ENCODE data around the gene ARHGAP15.

- no peak for TF ChIP-seq CTCF (IDR thresholded peaks at IDR 0.05)
- TF ChIP-seq POLR2AphosphoS5 (IDR thresholded peaks at IDR 0.05; ENCODE audit: insufficient read depth in 1 of 2, low read depth in 1 of 2), result no peak
- TF ChIP-seq POLR2A (IDR thresholded peaks at IDR 0.05), result no peak
Observed at GRCh38 chr2:143692967-143693366, 563.7 kb downstream of the ARHGAP15 start.

All from vagina (tissue), 2 donors.